HG03432 (cell line): ENCODE results near the gene U2AF2.

Source experiments
- ATAC-seq: cut with Tn5 transposase; IDR thresholded peaks from one replicate; pipeline ENCODE4 v1.9.1; 2021; ENCODE audit warnings: mild to moderate bottlenecking, moderate library complexity; ENCODE audit not compliant: unreplicated experiment

The U2AF2 gene

DNA sequence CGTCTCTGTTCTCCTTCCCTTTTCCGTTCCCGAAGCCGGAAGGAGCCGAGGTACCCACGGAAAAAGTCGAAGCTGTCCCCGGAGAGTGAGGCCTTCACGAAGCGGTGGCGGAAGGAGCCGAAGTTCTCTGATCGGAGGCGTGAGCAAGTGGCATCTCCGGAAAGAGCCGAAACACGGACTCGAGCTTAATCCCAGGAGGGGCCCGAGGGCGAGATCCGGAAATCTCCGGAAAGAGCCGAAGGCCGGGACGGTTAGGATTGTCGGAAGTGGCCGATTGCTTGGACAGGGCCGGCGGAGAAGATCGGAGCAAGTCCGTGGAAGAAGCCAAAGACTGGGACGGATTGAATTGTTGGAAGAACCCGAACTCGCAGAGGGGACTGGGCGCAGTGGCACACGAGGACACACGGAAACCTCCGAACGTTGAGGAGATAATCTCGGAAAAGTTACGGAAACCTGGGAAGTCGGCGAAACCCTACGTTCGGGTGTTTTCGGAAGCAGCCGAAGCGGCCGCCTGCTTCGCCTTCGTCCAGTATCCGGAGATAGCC, 440 bp upstream of the U2AF2 start:
- peak; percentile 54 for ATAC-seq

DNA sequence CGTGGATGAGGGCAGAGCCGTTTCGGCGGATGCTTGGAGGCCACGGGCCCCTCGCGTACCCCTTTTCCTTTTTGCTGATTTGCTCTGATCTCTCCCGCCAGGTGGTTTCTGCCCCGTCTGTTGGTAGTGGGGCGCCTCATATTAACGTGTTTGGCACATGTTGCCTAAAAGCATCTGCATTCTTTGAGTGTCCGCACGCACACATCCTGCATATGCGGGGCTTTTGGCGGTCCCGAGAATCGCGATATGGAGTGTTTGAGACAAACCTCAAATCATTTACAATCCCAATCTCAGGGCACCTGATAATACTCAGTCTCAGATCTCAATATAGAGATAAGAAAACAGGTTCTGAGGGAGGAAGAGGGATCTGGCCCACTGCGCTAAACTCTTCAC, 809 bp downstream of the U2AF2 start:
- no peak for ATAC-seq

DNA sequence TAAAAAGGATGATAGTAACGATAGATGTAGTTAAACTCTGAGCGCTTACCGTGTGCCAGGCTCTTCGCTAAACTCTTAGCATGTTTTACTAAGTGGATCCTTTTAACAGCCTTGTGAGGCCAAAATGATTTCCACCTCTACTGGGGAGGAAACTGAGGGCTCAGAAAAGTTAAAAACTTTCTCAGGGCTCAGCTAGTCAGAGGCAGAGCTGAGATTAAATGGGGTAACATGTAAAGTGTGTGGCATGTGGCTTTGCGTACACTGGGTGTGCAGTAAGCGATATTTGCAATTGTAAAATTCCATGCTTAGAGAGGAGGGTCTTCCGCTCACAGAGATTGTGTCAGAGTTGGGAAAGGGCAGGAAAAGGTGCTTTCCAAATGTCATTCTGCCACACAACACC, 1.7 kb downstream of the U2AF2 start:
- no peak for ATAC-seq

DNA sequence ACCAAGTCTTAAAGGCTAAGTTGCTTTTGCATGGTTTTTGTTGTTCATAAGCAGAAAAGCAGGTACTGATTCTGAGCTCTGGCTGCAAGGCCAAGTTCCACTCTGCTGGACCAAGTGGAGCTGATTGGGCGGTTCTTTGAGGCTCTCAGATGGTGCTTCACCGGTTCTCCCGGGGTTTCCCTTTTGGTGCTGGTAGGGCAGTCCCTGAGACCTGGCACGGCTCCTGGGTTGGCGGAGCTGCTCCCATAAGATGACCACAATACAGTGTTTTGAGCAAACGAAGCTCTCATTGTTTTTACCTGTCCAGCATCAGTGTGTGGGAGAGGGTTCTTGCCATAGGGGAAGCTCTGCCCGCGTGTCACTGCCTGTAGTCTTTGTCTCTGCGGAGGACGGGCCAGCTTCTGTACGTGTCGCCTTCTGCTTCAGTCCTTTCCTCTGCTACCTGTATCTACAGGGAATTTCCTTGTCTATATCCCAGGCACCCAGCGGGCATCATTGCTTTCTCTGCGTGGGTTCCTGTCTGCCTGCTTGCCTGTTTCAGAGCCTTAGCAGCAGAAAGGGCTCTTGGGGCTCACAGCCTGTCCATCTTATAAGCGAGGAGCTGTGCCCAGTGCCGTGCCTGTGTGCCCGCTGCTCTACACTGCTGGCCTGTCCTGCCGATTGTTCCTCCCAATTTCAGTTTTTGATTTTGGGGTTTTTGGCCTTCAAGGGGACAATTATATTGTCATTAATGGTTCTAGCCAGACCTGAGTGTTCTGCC, 2.3 kb downstream of the U2AF2 start:
- ATAC-seq: no peak

DNA sequence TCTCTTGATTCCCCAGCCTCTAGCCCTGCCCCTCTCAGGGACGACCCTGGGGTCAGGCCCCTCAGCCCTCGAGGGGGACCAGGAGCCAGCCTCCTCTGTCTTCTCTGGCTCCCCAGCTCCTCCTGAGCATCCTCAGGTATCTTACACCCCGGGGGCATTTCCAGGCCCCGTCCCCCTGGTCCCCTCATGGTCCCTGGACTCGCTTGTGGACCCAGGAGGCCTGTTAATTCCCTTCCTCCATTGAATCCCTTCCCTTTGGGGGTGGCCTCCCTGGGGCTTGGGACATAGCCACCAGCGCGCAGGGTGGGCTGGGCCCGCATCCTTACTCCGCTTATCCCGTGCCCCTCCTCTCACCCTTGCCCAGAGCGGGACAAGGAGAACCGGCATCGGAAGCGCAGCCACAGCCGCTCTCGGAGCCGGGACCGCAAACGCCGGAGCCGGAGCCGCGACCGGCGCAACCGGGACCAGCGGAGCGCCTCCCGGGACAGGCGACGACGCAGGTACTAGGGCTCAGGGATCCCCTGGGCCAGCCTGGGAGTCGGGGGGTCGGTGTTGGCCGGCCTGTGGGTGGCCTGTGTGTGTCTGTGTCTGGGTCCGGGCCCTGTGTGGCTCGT, 4.1 kb downstream of the U2AF2 start:
- ATAC-seq: no peak

DNA sequence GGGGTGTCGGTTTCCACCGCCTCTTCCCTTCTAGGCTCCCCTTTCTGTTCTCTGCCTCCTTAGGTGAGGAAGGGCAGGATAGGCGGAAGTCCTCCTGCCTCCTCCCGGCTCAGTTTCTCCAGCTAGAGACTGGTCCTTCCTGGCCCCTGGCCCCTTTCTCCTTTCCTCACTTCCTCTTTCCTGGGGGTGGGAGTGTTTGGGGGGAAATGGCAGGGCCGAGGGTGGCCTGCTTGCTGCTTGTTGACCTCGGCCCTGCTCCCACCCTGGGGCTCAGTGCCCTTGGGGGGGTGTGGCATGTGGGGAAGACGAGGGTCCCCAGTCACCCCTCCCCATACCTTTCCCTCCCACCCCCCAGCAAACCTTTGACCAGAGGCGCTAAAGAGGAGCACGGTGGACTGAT, 5.0 kb downstream of the U2AF2 start:
- no peak for ATAC-seq

DNA sequence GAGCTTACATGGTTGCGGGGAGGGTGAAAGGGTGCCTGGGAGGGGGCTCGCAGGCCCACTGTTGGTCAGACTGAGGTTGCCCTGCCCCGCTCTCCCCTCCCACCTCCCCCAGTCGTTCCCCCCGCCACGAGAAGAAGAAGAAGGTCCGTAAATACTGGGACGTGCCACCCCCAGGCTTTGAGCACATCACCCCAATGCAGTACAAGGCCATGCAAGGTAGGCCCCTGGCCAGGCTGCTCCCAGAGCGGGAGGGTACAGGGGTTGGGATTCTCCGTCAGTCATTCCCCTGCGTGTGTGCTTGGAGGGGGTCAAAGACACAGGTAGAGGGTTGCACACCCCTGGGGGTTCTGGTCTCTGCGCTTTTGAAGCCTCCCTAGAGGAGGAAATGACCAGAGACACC, 5.6 kb downstream of the U2AF2 start:
- ATAC-seq: no peak

DNA sequence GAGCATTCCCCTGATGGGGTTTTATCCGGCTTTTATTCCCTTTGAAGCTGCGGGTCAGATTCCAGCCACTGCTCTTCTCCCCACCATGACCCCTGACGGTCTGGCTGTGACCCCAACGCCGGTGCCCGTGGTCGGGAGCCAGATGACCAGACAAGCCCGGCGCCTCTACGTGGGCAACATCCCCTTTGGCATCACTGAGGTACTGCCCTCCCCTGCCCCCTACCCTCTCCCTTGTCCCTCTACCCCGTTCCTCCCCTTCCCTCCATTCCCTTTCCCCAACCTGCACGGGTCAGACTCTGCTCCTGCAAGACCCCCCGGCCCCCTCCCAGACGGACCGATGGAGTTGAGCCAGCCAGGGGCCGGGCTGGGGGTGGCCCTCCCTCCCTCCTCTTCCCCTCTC, 6.2 kb downstream of the U2AF2 start:
- no peak for ATAC-seq

DNA sequence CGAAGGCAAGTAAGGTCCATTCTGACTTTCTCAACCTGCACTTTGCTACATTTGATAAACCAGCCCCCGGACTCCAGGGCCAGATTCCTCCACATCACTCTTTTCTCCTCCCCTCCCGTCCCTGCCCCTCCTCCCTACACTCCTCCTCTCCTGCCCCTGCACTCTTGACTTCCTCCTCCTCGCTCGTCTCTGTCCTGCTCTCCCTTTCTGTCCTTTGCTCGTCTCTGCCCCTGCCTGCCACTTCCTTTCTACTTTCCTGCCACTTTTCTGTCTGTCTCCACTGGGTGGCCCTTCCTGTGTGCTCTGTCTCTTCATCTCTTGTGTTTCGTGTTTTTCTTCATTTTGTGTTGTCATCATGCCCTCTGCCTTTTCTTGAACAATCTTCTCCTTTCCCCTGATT, 7.0 kb downstream of the U2AF2 start:
- no peak for ATAC-seq

DNA sequence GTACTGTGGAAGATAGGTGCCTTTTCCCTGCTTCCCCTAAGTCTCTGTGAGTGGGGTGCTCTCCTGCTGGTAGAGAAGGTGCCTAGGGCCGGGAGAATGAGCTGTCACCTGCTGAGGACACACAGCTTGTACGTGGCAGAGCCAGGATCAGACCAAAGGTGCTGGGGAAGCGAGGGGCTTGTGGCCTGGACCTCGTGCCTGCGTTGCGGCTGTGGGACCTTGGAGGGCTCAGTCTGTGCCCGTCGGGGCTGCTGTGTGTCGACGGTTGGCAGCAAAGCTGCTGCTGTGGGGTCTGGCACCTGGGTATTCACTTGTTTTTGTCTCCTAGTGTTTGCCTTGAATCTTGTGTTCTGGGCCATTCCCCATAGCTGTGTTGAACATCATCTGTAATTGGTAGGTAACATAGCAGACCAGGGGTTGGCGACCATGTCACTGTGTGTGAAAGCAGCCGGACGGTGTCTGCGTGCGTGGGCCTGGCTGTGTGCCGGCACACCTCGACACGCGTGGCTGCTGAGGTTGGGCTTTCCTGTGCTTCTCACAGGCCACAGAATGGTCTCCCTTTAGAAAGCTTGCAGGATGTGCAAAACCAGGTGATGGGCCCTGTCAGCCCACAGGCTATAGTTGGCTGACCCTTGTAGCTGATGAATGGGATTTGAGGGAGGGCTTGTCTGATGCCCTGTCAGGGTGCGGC, 9.2 kb downstream of the U2AF2 start:
- no peak for ATAC-seq

DNA sequence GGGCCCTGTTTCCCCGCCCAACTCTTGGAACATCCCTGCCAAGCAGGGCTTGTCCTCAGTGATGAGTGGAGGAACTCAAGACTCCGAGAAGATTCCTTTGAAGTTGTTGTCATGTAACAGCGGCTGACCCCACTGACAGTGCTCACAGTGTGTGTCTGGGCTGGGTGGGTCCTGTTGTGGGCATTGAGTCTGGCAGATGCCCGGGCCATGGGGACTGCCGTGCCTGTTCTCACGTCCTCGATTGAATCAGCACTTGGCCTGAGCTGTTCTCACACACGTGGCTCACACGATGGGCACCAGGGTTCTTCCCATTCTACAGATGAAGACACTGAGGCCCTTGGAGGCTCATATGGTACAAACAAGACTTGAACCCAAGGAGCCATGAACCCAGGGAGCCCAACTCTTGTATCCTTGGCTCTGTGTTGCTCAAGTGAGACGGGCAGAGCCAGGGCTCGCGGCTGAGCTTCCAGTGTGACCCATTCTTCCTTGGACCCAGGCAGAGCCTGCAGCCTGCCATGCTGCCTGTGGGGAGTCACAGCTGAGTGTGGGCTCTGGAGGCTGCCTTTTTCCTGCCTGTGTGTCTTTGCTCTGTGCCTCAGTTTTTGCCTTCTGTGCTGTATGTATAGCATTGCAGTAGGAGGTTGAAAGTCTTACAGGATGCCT, 11.6 kb downstream of the U2AF2 start:
- ATAC-seq: no peak

DNA sequence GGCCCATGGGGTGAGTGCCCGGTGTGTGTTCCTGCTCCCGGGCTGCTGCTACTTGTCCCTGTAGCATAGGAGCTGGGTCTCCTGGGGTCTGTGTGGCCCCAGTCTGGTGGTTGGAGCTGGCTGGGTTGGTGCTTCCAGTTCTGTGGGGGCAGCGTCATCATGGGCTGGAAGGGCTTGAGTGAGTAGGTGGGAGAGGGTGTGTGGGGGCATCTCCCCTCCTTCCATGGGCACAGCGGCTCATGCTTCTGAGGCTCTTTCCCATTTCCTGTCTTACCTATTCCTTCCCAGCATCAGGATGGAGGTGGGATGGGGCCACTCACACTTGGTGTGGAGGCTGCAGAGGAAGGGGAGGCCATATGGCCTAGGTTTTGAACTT, 12.2 kb downstream of the U2AF2 start:
- ATAC-seq: no peak

DNA sequence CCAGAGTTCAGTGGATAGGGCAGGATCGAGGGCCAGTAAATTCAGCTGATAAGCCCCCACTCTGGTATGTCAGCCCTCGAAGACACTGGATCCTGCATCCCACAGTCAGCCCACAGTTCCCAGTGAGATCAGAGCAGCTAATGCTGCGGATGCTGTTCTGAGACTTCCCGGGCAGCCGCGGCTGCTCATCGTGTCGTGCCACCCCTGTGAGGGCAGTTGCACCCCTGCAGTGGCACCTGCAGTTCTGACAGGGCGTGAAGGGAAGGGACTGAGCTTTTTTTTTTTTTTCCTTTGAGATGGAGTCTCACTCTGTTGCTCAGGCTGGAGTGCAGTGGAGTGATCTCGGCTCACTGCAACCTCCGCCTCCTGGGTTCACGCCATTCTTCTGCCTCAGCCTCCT, 12.7 kb downstream of the U2AF2 start:
- ATAC-seq: no peak

DNA sequence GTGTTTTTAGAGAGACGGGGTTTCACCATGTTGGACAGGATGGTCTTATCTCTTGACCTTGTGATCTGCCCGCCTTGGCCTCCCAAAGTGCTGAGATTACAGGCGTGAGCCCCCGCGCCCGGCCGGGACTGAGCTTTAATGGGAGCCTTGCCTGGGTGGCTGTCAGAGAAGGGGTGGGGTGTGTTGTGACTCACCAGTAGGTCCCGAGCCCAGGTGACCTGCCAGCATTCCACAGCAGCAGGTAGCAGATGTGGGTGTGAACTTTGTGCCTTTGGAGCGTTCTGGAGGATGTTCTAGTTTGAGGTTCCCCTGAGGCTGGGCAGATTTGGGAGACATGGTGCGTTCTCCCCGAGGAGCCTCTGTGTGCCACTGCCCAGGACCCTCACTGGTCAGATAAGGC, 13.1 kb downstream of the U2AF2 start:
- no peak for ATAC-seq

DNA sequence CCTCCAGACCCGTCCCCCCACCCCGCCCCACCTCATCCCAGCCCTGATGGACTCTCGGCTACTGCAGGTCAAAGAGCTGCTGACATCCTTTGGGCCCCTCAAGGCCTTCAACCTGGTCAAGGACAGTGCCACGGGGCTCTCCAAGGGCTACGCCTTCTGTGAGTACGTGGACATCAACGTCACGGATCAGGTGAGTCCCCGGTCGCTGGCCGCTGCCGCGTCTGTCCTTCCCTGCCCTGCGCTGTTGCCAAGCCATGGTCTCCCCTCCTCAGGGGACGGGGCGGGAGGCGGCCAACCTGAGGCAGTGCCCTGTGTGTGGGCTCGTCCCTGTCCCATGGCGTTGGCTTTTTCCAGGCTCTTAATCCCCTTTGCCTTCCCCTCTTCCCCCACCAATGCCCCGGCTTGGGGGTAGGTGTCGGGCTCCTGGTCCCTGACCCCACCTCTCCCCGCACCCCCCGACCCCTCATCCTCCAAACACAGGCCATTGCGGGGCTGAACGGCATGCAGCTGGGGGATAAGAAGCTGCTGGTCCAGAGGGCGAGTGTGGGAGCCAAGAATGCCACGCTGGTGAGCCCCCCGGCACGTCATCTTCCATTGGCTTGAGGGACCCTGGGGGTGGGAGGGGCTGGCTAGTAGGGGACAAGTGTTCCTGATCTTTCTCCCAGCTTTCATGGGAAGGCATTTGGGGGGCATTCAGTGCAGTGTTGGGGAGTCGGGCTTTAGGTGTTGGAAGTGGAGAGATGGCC, 13.9 kb downstream of the U2AF2 start:
- ATAC-seq: no peak

DNA sequence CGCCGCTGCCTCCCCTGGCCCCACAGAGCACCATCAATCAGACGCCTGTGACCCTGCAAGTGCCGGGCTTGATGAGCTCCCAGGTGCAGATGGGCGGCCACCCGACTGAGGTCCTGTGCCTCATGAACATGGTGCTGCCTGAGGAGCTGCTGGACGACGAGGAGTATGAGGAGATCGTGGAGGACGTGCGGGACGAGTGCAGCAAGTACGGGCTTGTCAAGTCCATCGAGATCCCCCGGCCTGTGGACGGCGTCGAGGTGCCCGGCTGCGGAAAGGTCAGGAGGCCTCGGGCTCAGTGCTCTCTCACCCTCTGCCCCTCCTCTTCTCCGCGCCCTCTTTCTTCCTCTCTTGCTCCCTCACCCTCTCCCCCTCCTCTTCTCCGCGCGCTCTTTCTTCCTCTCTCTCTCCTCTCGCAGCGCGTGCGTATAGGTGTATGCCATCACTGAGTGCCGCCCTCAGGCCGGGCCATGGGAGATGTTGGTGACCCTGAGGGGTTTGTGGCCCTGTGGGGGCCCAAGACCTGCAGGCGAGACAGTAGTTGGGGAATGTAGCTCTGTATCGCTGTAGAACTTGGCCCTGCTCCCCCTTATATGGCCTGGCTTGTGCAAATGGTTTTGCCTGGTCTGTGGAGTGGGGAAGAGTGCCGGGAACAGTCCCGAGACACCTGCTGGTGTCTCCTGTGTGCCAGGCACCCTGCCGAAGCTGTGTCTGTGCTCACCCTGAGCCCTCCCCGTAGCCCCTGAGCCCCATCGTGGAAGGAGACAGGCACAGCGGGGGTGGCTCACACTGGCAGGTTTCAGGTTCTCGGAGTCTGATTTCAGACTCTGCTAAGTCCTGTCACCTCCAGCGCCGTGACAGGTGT, 14.8 kb downstream of the U2AF2 start:
- ATAC-seq: no peak

DNA sequence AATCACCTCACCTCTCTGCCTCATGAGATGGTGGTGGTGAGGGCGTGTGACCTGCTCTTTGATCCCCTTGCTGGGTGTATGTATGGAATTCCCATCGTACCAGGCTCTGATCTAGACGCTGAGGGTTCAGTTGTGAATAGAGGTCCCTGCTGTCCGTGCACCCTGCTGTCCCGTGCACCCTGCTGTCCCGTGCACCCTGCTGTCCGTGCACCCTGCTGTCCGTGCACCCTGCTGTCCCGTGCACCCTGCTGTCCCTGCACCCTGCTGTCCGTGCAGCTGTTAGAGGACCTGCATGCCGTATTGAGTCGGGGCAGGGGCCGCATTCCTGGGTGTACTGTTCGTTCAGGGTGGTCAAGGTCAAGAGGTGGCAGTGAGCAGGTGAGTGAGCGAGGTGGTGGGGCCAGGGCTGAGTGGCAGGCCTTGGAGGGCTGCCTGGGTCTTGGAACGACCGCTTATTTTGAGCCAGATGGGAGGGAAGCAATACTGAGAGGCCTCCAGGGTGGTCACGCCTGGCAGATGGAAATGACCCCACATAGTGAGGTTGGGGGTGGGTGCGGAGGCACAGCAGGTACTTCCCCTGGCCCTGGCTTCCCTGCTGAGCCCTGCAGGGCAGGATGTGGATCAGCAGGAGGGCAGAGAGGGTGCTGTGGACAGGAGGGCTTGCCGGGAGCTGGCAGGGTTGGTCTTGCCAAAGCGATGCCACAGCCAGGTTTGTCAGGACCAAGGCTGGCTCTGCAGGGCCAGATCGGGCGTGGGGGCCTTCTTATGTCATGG, 15.6 kb downstream of the U2AF2 start:
- ATAC-seq: no peak

DNA sequence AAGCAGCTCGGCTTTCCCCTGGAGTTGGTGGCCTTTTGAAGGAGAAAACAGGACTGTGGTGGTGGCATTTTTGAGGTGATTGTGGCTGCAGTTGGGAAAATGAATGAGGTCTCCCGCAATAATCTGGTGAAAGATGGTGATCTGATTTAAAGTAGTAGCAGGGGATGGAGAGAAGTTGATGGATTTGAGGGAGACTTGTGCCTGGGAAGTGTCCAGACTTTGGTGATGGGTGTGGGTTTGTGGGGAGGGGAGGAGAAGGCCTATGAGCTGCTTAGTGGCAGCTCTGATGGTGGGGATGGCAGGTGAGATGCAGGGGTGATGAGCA, 16.2 kb downstream of the U2AF2 start:
- no peak for ATAC-seq

DNA sequence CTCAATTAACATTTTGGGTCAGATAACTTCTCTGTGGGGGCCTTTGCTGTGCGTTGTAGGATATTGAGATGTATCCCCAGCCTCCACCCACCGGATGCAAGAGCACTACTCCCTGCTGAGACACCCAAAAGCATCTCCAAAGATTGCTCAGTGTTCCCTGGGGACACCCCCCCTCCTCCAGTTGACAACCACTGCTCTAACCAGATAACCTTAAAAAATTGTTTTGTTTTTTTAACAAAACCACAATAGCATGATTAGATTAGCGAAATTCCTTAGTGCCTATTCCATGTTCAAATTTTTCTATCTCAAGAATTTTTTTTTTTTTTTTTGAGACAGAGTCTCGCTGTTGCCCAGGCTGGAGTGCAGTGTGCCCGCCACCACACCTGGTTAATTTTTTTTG, 17.6 kb downstream of the U2AF2 start:
- ATAC-seq: no peak
